HL-60 (cell line): ENCODE data around the gene OXCT1.

Experiments
- DNase-seq, 2 experiments: peaks; one replicate each; pipeline ENCODE4 v3.0.0-alpha.2; 2010 to 2020; ENCODE audit warnings: low read depth in 1 of 2, low spot score in 1 of 2
- H3K27ac ChIP-seq: fragments of 250-450 bp; sonication (Bioruptor Pico); replicated peaks from 2 replicates; pipeline ENCODE4 v1.5.1; 2020; ENCODE audit warnings: mild to moderate bottlenecking, moderate library complexity
- H3K27me3 ChIP-seq: fragments of 250-450 bp; sonication (Bioruptor Pico); 2 replicates; pipeline ENCODE4 v1.5.1; 2021; ENCODE audit warnings: mild to moderate bottlenecking, moderate library complexity; ENCODE audit not compliant: insufficient read depth, poor library complexity, severe bottlenecking
- H3K4me3 ChIP-seq: replicated peaks from 2 replicates; pipeline ENCODE4 v1.5.1; 2011; ENCODE audit warnings: mild to moderate bottlenecking, control low read depth, low read length; ENCODE audit not compliant: insufficient read depth
- GABPA ChIP-seq: IDR thresholded peaks from 2 replicates; pipeline ENCODE4 v1.6.1; 2012; ENCODE audit warnings: low read depth
- POLR2AphosphoS5 ChIP-seq: IDR thresholded peaks from 2 replicates; pipeline ENCODE4 v1.6.1; 2012; ENCODE audit warnings: low read depth
- SPI1 ChIP-seq: IDR thresholded peaks from 2 replicates; pipeline ENCODE4 v1.6.1; 2012; ENCODE audit warnings: low read depth, mild to moderate bottlenecking, borderline replicate concordance
- TF ChIP-seq, protein P1 (sequence below): IDR thresholded peaks from one replicate; pipeline ENCODE4 v1.5.1; 2011; ENCODE audit warnings: low read length, control low read depth, inconsistent platforms; ENCODE audit not compliant: insufficient read depth
- TF ChIP-seq, protein P2 (sequence below): IDR thresholded peaks from 2 replicates; pipeline ENCODE4 v1.6.1; 2012; ENCODE audit warnings: low read depth; ENCODE audit not compliant: insufficient replicate concordance

The OXCT1 gene

DNA sequence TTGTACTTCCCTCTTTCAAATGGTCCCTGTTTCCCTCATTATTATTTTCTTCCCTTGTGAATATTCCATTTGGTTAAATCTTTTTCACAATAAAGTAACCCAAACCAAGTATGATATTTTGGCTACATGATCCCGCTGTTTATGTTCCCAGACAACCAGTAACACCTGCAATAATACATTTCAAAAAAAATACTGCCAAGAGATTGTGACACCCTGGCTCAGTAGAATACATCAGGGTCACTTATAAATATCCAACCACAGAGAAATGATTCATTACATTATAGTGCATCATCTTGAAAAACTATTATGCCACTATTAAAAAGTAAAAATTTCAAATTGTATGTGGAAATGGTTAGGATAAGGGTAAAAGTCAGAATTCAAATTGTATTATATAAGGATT lies 7.2 kb upstream of the OXCT1 start:
- DNase-seq: no peak
- no peak overlapping the region for H3K27ac ChIP-seq
- TF ChIP-seq, protein P1, sequence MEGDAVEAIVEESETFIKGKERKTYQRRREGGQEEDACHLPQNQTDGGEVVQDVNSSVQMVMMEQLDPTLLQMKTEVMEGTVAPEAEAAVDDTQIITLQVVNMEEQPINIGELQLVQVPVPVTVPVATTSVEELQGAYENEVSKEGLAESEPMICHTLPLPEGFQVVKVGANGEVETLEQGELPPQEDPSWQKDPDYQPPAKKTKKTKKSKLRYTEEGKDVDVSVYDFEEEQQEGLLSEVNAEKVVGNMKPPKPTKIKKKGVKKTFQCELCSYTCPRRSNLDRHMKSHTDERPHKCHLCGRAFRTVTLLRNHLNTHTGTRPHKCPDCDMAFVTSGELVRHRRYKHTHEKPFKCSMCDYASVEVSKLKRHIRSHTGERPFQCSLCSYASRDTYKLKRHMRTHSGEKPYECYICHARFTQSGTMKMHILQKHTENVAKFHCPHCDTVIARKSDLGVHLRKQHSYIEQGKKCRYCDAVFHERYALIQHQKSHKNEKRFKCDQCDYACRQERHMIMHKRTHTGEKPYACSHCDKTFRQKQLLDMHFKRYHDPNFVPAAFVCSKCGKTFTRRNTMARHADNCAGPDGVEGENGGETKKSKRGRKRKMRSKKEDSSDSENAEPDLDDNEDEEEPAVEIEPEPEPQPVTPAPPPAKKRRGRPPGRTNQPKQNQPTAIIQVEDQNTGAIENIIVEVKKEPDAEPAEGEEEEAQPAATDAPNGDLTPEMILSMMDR: no peak
- TF ChIP-seq SPI1 (no peak), GABPA (no peak), POLR2AphosphoS5 (no peak)
- TF ChIP-seq, protein P2, sequence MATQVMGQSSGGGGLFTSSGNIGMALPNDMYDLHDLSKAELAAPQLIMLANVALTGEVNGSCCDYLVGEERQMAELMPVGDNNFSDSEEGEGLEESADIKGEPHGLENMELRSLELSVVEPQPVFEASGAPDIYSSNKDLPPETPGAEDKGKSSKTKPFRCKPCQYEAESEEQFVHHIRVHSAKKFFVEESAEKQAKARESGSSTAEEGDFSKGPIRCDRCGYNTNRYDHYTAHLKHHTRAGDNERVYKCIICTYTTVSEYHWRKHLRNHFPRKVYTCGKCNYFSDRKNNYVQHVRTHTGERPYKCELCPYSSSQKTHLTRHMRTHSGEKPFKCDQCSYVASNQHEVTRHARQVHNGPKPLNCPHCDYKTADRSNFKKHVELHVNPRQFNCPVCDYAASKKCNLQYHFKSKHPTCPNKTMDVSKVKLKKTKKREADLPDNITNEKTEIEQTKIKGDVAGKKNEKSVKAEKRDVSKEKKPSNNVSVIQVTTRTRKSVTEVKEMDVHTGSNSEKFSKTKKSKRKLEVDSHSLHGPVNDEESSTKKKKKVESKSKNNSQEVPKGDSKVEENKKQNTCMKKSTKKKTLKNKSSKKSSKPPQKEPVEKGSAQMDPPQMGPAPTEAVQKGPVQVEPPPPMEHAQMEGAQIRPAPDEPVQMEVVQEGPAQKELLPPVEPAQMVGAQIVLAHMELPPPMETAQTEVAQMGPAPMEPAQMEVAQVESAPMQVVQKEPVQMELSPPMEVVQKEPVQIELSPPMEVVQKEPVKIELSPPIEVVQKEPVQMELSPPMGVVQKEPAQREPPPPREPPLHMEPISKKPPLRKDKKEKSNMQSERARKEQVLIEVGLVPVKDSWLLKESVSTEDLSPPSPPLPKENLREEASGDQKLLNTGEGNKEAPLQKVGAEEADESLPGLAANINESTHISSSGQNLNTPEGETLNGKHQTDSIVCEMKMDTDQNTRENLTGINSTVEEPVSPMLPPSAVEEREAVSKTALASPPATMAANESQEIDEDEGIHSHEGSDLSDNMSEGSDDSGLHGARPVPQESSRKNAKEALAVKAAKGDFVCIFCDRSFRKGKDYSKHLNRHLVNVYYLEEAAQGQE: no peak
- H3K4me3 ChIP-seq: no peak overlapping the region
- no peaks in the 10 kb centered on the region for H3K27me3 ChIP-seq

DNA sequence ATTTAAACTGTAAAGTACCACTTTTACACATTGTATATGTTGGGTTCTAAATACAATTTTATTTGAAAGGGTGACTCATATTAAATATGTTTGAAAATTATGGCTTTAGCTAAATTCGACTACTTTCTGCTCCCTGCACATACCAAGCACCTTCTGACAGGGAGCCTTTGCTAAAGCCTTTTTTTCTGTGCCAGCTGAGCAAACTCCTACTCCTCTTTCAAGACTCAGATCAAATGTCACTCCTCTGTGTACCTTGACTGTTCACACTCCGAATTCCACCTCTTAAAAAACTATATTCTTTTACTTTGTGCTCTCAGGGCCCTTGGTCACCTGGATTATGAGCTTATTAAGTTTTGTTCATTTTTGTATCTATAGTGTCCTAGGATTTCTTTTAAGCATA lies 6.5 kb upstream of the OXCT1 start:
- TF ChIP-seq POLR2AphosphoS5 (no peak), GABPA (no peak), SPI1 (no peak)
- TF ChIP-seq, protein P1: no peak
- TF ChIP-seq, protein P2: no peak
- Histone ChIP-seq H3K27me3 (no peaks in the 10 kb centered on the region), H3K27ac (no peak overlapping the region), H3K4me3 (no peak overlapping the region)
- DNase-seq: no peak

DNA sequence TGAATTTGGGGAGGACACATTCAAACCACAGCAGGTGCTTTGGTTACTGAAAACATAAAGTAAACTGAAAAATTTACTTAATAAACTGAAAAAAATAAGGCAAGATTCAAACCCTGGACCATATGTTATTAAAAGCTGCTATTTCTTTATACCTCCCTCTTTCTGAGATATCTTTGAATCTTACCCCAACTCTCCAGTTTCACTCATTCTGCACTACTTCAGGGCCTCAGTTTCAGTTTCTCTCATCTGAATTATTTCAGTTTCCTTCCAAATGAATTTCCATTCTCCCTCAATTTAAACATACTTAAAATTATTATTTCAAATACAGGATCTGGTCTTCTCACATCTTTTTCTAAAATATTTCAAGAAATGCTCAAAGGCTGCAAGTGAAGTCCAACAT lies 4.9 kb upstream of the OXCT1 start:
- no peaks in the 10 kb centered on the region for H3K27me3 ChIP-seq
- H3K4me3 ChIP-seq: no peak overlapping the region
- TF ChIP-seq SPI1 (no peak), POLR2AphosphoS5 (no peak), GABPA (no peak)
- TF ChIP-seq, protein P1: no peak
- TF ChIP-seq, protein P2: no peak
- H3K27ac ChIP-seq: no peak overlapping the region
- DNase-seq: no peak
